ENCODE results near the gene SLC12A5.

SLC12A5 gene

GRCh38 chr20:46007671-46008070 is 21.3 kb upstream of the SLC12A5 start:
- TF ChIP-seq, protein P1, sequence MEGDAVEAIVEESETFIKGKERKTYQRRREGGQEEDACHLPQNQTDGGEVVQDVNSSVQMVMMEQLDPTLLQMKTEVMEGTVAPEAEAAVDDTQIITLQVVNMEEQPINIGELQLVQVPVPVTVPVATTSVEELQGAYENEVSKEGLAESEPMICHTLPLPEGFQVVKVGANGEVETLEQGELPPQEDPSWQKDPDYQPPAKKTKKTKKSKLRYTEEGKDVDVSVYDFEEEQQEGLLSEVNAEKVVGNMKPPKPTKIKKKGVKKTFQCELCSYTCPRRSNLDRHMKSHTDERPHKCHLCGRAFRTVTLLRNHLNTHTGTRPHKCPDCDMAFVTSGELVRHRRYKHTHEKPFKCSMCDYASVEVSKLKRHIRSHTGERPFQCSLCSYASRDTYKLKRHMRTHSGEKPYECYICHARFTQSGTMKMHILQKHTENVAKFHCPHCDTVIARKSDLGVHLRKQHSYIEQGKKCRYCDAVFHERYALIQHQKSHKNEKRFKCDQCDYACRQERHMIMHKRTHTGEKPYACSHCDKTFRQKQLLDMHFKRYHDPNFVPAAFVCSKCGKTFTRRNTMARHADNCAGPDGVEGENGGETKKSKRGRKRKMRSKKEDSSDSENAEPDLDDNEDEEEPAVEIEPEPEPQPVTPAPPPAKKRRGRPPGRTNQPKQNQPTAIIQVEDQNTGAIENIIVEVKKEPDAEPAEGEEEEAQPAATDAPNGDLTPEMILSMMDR (IDR thresholded peaks at IDR 0.05; ENCODE audit: insufficient read depth, missing control alignments) = no peak
- FAIRE-seq (no peak), DNase-seq (ENCODE audit: insufficient read length, low spot score) (no peak)

DNA sequence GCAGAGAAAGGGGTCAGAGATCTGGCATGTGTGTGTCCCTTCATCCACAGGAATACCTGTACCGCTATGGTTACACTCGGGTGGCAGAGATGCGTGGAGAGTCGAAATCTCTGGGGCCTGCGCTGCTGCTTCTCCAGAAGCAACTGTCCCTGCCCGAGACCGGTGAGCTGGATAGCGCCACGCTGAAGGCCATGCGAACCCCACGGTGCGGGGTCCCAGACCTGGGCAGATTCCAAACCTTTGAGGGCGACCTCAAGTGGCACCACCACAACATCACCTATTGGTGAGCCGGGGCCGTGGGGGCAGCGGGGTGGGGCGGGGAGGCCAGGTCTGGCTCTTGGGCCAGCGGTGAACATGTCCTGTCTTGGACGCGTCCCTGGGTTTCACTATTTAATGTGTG is 19.2 kb upstream of the SLC12A5 start:
- no peak for DNase-seq (ENCODE audit: insufficient read length, low spot score)
- FAIRE-seq = no peak
- TF ChIP-seq, protein P1 (IDR thresholded peaks at IDR 0.05; ENCODE audit: insufficient read depth, missing control alignments) = no peak

DNA sequence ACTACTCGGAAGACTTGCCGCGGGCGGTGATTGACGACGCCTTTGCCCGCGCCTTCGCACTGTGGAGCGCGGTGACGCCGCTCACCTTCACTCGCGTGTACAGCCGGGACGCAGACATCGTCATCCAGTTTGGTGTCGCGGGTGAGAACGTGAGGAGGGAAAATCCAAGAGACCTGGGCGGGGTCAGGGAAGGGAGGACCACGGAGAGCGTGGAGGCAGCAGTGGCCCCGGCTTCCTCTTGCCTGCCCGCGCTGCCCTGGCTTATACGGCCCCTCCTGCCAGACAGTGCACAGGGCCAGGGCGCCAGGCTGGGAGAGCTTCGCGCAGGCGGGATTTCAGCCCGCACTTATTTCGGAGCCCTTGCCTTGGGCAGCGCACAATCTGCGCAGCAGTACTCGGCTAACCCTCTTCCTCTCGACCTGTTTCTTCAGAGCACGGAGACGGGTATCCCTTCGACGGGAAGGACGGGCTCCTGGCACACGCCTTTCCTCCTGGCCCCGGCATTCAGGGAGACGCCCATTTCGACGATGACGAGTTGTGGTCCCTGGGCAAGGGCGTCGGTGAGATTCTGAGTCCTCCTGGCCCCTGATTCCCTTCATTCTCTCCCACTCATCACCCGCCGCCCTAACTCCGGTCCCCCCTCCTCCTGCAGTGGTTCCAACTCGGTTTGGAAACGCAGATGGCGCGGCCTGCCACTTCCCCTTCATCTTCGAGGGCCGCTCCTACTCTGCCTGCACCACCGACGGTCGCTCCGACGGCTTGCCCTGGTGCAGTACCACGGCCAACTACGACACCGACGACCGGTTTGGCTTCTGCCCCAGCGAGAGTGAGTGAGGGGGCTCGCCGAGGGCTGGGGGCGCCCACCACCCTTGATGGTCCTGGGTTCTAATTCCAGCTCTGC is 18.3 kb upstream of the SLC12A5 start:
- DNase-seq (ENCODE audit: insufficient read length, low spot score) (no peak), FAIRE-seq (no peak)
- TF ChIP-seq, protein P1 (IDR thresholded peaks at IDR 0.05; ENCODE audit: insufficient read depth, missing control alignments) = no peak

DNA sequence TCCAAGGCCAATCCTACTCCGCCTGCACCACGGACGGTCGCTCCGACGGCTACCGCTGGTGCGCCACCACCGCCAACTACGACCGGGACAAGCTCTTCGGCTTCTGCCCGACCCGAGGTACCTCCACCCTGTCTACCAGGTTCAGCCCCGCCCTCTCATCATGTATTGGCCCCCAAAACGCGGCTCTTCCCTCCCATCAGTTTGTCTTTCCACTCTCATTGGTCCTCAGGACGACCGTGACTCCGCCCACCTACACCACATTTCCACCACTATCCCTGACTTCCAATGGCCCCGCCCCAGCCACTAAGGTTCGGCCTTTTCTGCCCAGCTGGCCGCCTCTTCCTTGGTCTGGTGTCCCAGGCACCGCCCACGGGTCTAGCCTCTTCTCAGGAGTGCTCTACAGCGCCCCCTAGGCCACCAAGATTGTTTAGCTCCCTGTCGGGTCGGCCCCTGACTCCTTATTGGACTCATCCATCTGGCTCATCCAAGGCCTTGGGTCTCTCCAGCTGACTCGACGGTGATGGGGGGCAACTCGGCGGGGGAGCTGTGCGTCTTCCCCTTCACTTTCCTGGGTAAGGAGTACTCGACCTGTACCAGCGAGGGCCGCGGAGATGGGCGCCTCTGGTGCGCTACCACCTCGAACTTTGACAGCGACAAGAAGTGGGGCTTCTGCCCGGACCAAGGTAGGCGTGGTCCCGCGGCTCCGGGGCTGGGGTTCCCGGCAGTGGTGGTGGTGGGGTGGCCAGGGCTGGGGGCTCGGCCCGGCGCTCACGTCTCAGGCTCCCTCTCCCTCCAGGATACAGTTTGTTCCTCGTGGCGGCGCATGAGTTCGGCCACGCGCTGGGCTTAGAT is 17.2 kb upstream of the SLC12A5 start:
- TF ChIP-seq, protein P1 (IDR thresholded peaks at IDR 0.05; ENCODE audit: insufficient read depth, missing control alignments) = peak; percentile 22
- DNase-seq (ENCODE audit: insufficient read length, low spot score) (no peak), FAIRE-seq (no peak)

- TF ChIP-seq, protein P1 (IDR thresholded peaks at IDR 0.05; ENCODE audit: insufficient read depth, missing control alignments) = no peak
- DNase-seq (ENCODE audit: insufficient read length, low spot score) = no peak
- FAIRE-seq = no peak
Observed at GRCh38 chr20:46012921-46013320, 16.1 kb upstream of the SLC12A5 start.

GRCh38 chr20:46013322-46013828 is 15.6 kb upstream of the SLC12A5 start:
- no peak for DNase-seq (ENCODE audit: insufficient read length, low spot score)
- TF ChIP-seq, protein P1 (IDR thresholded peaks at IDR 0.05; ENCODE audit: insufficient read depth, missing control alignments) = no peak
- no peak for FAIRE-seq

All from D721Med (cell line).